ENCODE results near the gene MARCHF7.
"Not testable (repeated sequence)": the region's sequence is repeated elsewhere in the genome, so short reads cannot be mapped to it uniquely, and the experiment has no call there.

The MARCHF7 gene, protein sequence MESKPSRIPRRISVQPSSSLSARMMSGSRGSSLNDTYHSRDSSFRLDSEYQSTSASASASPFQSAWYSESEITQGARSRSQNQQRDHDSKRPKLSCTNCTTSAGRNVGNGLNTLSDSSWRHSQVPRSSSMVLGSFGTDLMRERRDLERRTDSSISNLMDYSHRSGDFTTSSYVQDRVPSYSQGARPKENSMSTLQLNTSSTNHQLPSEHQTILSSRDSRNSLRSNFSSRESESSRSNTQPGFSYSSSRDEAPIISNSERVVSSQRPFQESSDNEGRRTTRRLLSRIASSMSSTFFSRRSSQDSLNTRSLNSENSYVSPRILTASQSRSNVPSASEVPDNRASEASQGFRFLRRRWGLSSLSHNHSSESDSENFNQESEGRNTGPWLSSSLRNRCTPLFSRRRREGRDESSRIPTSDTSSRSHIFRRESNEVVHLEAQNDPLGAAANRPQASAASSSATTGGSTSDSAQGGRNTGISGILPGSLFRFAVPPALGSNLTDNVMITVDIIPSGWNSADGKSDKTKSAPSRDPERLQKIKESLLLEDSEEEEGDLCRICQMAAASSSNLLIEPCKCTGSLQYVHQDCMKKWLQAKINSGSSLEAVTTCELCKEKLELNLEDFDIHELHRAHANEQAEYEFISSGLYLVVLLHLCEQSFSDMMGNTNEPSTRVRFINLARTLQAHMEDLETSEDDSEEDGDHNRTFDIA

DNA sequence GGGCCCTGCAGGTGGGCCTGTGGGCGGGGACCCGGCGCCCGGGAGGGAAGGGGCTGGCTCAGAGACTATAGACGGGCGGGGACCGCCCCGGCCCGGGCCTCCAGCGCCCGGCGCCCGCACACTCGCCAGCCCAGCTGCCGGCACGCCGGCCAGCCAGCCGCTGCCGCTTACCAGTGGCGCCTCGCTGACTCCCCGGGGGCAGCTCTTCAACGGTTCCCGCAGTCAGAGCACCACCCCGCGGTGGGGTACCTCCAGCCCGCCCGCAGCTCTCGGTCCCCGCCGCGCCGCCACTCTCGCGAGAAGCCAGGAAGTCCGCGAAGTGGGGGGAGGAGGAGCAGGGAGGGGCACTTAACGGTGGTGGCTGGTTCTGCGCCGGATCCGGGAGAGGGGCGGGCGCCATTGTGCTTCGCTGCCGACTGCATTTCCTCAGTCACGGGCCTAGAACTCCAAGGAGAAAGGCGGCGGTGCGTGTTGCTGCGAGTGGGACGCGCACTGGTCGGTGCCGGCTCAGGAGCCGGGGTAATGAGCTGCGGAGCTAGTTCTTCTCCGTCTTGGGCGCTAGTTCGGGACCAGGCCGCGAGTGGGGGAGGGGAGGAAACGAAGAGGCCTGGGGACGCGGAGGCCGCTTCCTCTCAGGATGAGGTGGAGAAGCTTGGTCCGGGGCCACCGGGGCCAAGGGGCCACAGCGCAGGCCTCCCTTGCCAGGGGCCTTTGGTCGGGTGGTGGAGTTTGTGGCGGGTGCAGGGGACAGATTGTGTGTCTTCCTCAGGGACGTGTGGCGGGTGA, at the start of gene MARCHF7:
TSS of gene MARCHF7 (plus strand) at position 364 of the 786 bp plus-strand sequence. CDS start 16,517 bp downstream, outside the sequence.
- peak; percentile 85 to 96 for DNase-seq

DNA sequence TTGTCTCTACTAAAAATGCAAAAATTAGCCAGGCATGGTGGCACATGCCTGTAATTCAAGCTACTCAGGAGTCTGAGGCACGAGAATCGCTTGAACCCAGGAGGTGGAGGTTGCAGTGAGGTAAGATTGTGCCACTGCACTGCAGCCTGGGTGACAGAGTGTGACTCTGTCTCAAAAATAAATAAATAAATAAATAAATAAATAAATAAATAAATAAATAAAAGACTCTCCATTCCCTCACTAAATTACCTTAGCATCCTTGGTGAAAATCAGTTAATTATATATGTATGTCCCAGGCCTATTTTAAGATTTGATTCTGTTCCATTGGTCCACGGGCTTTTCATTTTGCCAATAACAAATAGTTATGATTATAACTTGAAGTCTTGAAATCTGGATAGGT, 44.9 kb upstream of the MARCHF7 start:
- not testable (repeated sequence) for DNase-seq

DNA sequence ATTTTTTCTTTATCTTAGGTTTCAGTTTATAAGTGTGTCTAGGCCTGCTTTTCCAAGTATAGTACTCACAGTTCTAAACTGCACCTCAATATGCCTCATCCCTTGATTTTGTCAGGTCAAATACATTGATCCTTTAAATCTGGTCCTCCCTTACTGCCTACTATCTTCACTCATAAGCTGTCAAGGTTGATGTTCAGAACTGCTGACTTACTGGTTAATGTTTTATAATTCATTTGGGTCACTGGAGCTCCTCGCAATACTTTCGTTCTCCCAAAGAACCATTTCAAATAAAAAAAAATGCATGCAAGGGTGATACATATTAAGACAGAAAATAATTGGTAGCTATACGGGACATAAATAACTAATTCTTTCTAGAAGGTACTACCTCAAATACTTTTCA, 41.3 kb upstream of the MARCHF7 start:
- no peak for DNase-seq

GRCh38 chr2:159677654-159678053, 34.7 kb upstream of the MARCHF7 start:
- no peak for DNase-seq

DNA sequence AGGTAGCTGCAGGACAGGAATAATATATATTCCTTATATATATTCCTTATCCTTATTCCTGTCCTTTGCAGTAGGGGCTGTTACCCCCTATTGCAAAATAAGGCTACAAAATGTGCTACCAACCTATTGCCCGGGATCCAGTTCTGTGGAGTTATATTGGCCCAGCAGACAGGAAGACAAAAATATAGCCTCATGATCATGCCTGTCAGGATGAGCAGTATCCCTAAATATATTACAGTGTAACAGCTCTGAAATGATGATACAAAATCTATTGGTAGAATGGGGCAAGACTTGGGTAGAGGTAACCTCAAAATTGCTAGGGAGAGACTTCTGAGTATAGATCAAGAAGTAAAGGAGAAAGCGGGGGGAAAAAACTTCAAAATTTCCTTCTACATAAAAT, 31.6 kb upstream of the MARCHF7 start:
- no peak for DNase-seq

GRCh38 chr2:159683817-159684216, 28.5 kb upstream of the MARCHF7 start:
- no peak for DNase-seq

DNA sequence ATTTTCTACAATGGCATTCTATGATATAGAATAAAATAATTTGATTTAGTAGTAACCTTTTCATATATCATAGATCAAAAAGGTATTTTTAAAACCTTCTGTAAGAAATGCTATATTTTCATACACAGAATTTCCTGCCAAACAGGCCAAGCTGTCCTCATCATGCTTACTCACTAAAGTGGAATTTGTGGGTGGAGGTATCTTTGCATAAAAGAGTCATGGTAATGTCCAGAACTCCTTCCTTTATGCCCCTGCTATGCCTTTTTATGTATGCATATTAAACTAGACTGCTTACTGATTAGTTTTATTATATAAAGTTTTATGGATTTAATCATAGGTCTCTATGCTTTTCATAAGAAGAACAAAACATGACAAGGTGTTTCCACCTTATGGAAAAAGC, 27.5 kb upstream of the MARCHF7 start:
- DNase-seq, result no peak

DNA sequence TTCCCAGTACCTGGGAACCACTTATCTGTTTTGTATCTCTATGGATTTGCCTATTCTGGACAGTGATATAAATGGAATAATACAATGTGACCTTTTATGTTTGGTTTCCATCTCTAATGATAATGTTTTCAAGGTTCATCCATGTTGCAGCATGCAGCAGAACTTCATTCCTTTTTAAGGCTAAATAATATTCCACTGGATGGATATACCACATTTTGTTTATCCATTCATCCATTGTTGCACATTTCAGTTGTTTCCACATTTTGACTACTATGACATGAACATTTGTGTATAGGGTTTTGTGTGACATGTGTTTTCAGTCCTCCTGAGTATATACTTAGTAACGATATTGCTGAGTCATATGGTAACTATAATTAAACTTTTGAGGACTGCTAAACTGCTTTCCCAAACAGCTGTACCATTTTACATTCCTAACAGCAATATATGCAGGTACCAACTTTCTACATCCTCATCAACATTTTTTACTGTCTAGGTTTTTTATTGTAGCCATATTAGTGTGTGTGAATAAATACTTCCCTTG, 17.7 kb upstream of the MARCHF7 start:
- no peak for DNase-seq

GRCh38 chr2:159695795-159696448, 16.4 kb upstream of the MARCHF7 start:
- DNase-seq, result no peak

DNA sequence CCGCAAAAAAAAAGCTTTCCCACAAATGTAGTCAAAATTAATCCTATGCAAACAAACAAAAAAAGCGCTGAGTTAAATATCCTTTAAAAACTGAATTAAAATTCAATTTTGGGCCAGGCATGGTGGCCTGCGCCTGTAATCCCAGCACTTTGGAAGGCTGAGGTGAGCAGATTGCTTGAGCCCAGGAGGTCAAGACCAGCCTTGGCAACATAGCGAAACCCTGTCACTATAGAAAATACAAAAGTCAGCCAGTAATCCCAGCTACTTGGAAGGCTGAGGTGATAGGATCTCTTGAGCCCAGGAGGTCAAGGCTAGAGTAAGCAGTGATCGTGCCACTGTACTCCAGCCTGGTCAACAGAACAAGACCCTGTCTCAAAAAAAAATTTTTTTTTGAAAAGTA, 8.8 kb upstream of the MARCHF7 start:
- DNase-seq, result no peak

DNA sequence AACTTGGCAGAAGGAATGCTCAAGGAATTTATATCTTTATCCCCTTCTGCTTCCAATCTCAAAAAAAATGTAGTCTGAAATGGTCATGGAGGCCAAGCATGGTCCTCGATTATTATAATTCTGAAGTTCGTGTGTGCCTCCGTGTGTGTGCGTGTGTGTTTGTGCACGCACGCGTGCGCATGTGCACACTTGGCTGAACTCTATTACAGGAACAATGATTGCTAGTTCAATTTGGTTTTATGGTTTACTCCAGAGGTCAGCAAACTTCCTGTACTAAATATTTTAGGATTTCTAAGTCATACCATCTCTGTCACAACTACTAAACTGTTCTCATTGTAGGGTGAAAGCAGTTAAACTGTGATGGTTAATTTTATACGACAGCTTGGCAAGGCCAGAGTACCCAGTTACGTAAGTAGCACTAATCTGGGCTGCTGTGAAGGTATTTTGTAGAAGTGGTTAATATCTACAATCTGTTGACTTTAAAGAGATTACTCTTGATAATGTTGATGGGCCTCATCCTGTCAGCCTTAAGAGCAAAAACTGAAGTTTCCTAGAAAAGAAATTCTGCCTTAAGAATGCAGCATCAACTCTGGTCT, 5.8 kb upstream of the MARCHF7 start:
- no peak for DNase-seq

DNA sequence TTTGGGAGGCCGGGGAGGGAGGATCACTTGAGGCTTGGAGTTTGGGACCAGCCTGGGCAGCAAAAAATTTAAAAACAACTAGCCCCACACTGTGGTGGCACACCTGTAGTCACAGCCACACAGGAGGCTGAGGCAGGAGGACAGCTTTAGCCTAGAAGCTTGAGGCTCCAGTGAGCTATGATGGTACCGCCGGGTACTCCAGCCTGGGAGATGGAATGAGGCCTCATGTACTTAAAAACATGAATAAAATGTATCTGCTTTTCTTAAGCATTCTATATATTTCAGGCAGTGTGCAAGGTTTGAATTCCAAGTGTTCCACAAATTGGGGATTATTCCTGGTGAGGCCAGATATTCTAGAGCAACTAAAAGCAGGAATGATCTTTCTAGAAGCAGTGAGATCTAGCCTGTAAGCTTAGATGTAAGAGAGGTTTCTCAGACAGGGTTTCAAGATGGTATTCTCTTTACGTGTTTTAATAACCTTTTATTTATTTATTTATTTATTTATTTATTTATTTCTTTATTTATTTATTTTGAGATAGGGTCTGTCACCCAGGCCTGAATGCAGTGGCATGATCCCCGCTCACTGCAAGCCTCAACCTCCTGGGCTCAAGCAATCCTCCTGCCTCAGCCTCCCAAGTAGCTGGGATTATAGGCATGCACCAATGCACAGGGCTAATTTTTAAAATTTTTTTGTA, 4.1 kb upstream of the MARCHF7 start:
- no peak for DNase-seq

GRCh38 chr2:159710601-159711180, 1.6 kb upstream of the MARCHF7 start:
- no peak for DNase-seq

DNA sequence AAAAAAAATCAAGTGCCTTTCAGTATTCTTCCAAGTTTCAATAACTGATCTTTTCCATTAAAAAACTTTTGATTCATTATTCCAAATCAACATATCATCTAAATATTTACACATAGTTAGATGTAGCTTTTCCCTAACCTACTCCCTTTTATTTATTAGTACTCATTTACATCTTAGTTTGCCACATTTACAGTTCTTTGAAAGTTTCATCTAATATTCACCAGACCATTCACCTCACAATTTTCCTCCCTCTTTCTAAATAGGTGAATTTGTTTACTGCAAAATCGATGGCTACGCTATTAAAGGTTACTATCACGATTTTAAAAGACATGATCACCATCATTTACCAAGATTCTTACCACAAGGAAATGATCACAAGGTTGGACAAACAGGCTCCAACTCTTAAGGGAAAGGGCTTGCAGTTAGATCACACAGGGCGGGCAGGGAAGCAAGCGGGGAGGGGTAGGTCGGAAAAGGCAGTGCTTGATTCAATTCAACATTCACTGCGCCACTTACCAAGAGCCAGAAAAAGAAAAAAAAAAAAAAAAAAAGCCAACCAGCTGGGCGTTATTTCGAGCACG, 654 bp upstream of the MARCHF7 start:
- no peak for DNase-seq

GRCh38 chr2:159712929-159713420, 669 bp downstream of the MARCHF7 start:
- DNase-seq, result no peak

- peak in 1 of 2 experiments; percentile 6 for DNase-seq
Measured at GRCh38 chr2:159713631-159714246, 1.4 kb downstream of the MARCHF7 start.

GRCh38 chr2:159714247-159714930, 2.1 kb downstream of the MARCHF7 start:
- DNase-seq, result no peak

GRCh38 chr2:159715451-159715850, 3.1 kb downstream of the MARCHF7 start:
- DNase-seq, result no peak

DNA sequence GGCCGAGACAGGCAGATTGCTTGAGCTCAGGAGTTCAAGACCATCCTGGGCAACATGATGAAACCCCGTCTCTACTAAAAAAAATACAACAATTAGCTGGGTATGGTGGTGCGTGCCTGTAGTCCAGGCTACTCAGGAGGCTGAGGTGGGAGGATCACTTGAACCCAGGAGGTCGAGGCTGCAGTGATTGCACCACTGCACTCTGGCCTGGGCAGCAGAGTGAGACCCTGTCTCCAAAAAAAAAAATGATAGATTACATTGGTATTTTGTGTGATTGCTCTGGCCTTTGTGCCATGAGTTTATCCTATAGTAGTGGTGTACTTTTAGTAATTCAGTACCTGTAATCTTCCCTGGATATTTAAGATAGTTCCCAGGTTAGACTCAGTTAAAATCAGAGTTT, 4.1 kb downstream of the MARCHF7 start:
- DNase-seq, result not testable (repeated sequence)
